GM18502 (cell line): ENCODE results near the gene ZNF860.

Experiments
- ATAC-seq: cut with Tn5 transposase; IDR thresholded peaks from one replicate; pipeline ENCODE4 v1.9.1; 2021; ENCODE audit warnings: mild to moderate bottlenecking; ENCODE audit not compliant: unreplicated experiment, poor library complexity

Gene ZNF860

GRCh38 chr3:31981206-31982181 is at the start of gene ZNF860, which contains the start of gene OSBPL10:
TSS of gene ZNF860 (plus strand) at chr3:31981750. CDS start at chr3:31989080, 7,330 bp downstream.
TSS of gene OSBPL10 (minus strand) at chr3:31981262. CDS start at chr3:31981179, 83 bp downstream.
- ATAC-seq = peak; percentile 35

- ATAC-seq = no peak
These were observed 48.6 kb upstream of the ZNF860 start for GRCh38 chr3:31932990-31933389.

- ATAC-seq = no peak
These were observed 47.5 kb upstream of the ZNF860 start for GRCh38 chr3:31934018-31934417.

- no peak for ATAC-seq
These were observed 46.7 kb upstream of the ZNF860 start for GRCh38 chr3:31934866-31935265.

GRCh38 chr3:31936420-31937060 is 45.0 kb upstream of the ZNF860 start:
- ATAC-seq = no peak

- ATAC-seq = no peak
These were observed 44.3 kb upstream of the ZNF860 start for GRCh38 chr3:31937225-31937624.

- ATAC-seq = no peak
These were observed 39.1 kb upstream of the ZNF860 start for GRCh38 chr3:31942446-31942845.

GRCh38 chr3:31943041-31943440 is 38.5 kb upstream of the ZNF860 start:
- no peak for ATAC-seq

- no peak for ATAC-seq
These were observed 35.9 kb upstream of the ZNF860 start for GRCh38 chr3:31945738-31946052.

GRCh38 chr3:31946484-31947081 is 35.0 kb upstream of the ZNF860 start:
- peak; percentile 40 for ATAC-seq

- ATAC-seq = no peak
These were observed 34.4 kb upstream of the ZNF860 start for GRCh38 chr3:31947162-31947561.

- no peak for ATAC-seq
These were observed 33.9 kb upstream of the ZNF860 start for GRCh38 chr3:31947671-31948091.

- no peak for ATAC-seq
These were observed 33.3 kb upstream of the ZNF860 start for GRCh38 chr3:31948280-31948679.

GRCh38 chr3:31952205-31952604 is 29.3 kb upstream of the ZNF860 start:
- peak; percentile 93 for ATAC-seq

GRCh38 chr3:31953091-31953490 is 28.5 kb upstream of the ZNF860 start:
- ATAC-seq = no peak

GRCh38 chr3:31953636-31954035 is 27.9 kb upstream of the ZNF860 start:
- ATAC-seq = no peak

GRCh38 chr3:31955581-31955980 is 26.0 kb upstream of the ZNF860 start:
- ATAC-seq = no peak

GRCh38 chr3:31957106-31957505 is 24.4 kb upstream of the ZNF860 start:
- ATAC-seq = no peak

- no peak for ATAC-seq
These were observed 22.8 kb upstream of the ZNF860 start for GRCh38 chr3:31958701-31959152.

- no peak for ATAC-seq
These were observed 22.3 kb upstream of the ZNF860 start for GRCh38 chr3:31959251-31959650.
